Muscle layer of duodenum (tissue), 2 donors: ENCODE results near the gene KLHL13.
"Not testable (repeated sequence)": the region's sequence is repeated elsewhere in the genome, so short reads cannot be mapped to it uniquely, and the experiment has no call there.

Experiments
- H3K27ac ChIP-seq: one replicate; pipeline ENCODE4 v1.7.0; 2013; ENCODE audit warnings: mild to moderate bottlenecking, low read length
- H3K27me3 ChIP-seq: one replicate; pipeline ENCODE4 v1.7.0; 2013; ENCODE audit warnings: low read depth, mild to moderate bottlenecking, control low read depth, low read length
- H3K36me3 ChIP-seq, 2 donors: one replicate each; pipeline ENCODE4 v1.7.0; 2013; ENCODE audit warnings: low read length in 2 of 2, control low read depth in 1 of 2, mild to moderate bottlenecking in 1 of 2; ENCODE audit not compliant: insufficient read depth in 2 of 2, control insufficient read depth in 1 of 2
- H3K4me1 ChIP-seq, 2 donors: one replicate each; pipeline ENCODE4 v1.7.0; 2013; ENCODE audit warnings: low read length in 2 of 2, mild to moderate bottlenecking in 2 of 2, control low read depth in 1 of 2, moderate library complexity in 1 of 2; ENCODE audit not compliant: insufficient read depth in 2 of 2, control insufficient read depth in 1 of 2
- H3K4me3 ChIP-seq, 2 donors: one replicate each; pipeline ENCODE4 v1.7.0; 2013; ENCODE audit warnings: low read length in 2 of 2, low read depth in 1 of 2, mild to moderate bottlenecking in 1 of 2
- H3K9me3 ChIP-seq, 2 donors: one replicate each; pipeline ENCODE4 v1.7.0; 2013; ENCODE audit warnings: low read length in 2 of 2, control low read depth in 1 of 2, mild to moderate bottlenecking in 1 of 2; ENCODE audit not compliant: control insufficient read depth in 1 of 2
- donor health status: healthy.

Gene KLHL13

GRCh38 chrX:117957128-117957527 lies 159.5 kb downstream of the KLHL13 start:
- no peaks in the 10 kb centered on the region for H3K36me3 ChIP-seq
- H3K27me3 ChIP-seq = no peaks in the 10 kb centered on the region
- H3K9me3 ChIP-seq = no peaks in the 10 kb centered on the region
- H3K4me3 ChIP-seq = no peak overlapping the region
- H3K27ac ChIP-seq = no peak overlapping the region
- no peaks in the 10 kb centered on the region for H3K4me1 ChIP-seq

GRCh38 chrX:117939296-117939695 lies 177.3 kb downstream of the KLHL13 start:
- not testable (repeated sequence) for H3K27me3 ChIP-seq, H3K4me1 ChIP-seq, H3K4me3 ChIP-seq

GRCh38 chrX:117936118-117936517 lies 180.5 kb downstream of the KLHL13 start:
- H3K27me3 ChIP-seq = no peaks in the 10 kb centered on the region
- H3K9me3 ChIP-seq = no peaks in the 10 kb centered on the region
- H3K27ac ChIP-seq = no peak overlapping the region
- H3K4me3 ChIP-seq = no peak overlapping the region
- H3K36me3 ChIP-seq = no peaks in the 10 kb centered on the region
- H3K4me1 ChIP-seq = no peaks in the 10 kb centered on the region

More at GRCh38 chrX:117939296-117939695, 177.3 kb downstream of the KLHL13 start:
- H3K36me3 ChIP-seq, H3K27ac ChIP-seq, H3K9me3 ChIP-seq: not testable (repeated sequence)

GRCh38 chrX:117930116-117930515 lies 186.5 kb downstream of the KLHL13 start:
- H3K4me3 ChIP-seq, H3K9me3 ChIP-seq, H3K27ac ChIP-seq, H3K4me1 ChIP-seq, H3K27me3 ChIP-seq, H3K36me3 ChIP-seq: not testable (repeated sequence)

- no peak overlapping the region for H3K27ac ChIP-seq
- H3K9me3 ChIP-seq = no peaks in the 10 kb centered on the region
- no peaks in the 10 kb centered on the region for H3K4me1 ChIP-seq
- H3K27me3 ChIP-seq = no peaks in the 10 kb centered on the region
- H3K36me3 ChIP-seq = no peaks in the 10 kb centered on the region
- no peak overlapping the region for H3K4me3 ChIP-seq
Observed at GRCh38 chrX:117919755-117920154, 196.9 kb downstream of the KLHL13 start.

GRCh38 chrX:117910216-117910615 lies 206.4 kb downstream of the KLHL13 start:
- no peaks in the 10 kb centered on the region for H3K36me3 ChIP-seq
- no peak overlapping the region for H3K27ac ChIP-seq
- no peak overlapping the region for H3K4me3 ChIP-seq
- H3K9me3 ChIP-seq = no peaks in the 10 kb centered on the region
- H3K4me1 ChIP-seq = no peaks in the 10 kb centered on the region
- H3K27me3 ChIP-seq = no peaks in the 10 kb centered on the region

GRCh38 chrX:117898226-117898625 lies 218.4 kb downstream of the KLHL13 start:
- H3K27me3 ChIP-seq = no peaks in the 10 kb centered on the region
- no peaks in the 10 kb centered on the region for H3K9me3 ChIP-seq
- H3K4me3 ChIP-seq = no peak overlapping the region
- no peak overlapping the region for H3K27ac ChIP-seq
- no peaks in the 10 kb centered on the region for H3K4me1 ChIP-seq
- peaks cover 0 to 5% of the 10 kb centered on the region in 2 donors for H3K36me3 ChIP-seq

GRCh38 chrX:117895418-117895817 lies 221.2 kb downstream of the KLHL13 start:
- Histone ChIP-seq H3K4me3 (no peak overlapping the region), H3K9me3 (no peaks in the 10 kb centered on the region), H3K27me3 (no peaks in the 10 kb centered on the region), H3K4me1 (no peaks in the 10 kb centered on the region), H3K36me3 (peaks cover 0 to 2% of the 10 kb centered on the region in 2 donors), H3K27ac (no peak overlapping the region)

- H3K4me1 ChIP-seq = no peaks in the 10 kb centered on the region
- H3K4me3 ChIP-seq = no peak overlapping the region
- H3K27ac ChIP-seq = no peak overlapping the region
- no peaks in the 10 kb centered on the region for H3K36me3 ChIP-seq
- H3K27me3 ChIP-seq = no peaks in the 10 kb centered on the region
- H3K9me3 ChIP-seq = no peaks in the 10 kb centered on the region
Observed at GRCh38 chrX:117892469-117892868, 224.1 kb downstream of the KLHL13 start.

GRCh38 chrX:117871796-117872195 lies 244.8 kb downstream of the KLHL13 start:
- Histone ChIP-seq H3K27me3 (no peaks in the 10 kb centered on the region), H3K36me3 (no peaks in the 10 kb centered on the region), H3K27ac (no peak overlapping the region), H3K4me3 (no peak overlapping the region), H3K4me1 (no peaks in the 10 kb centered on the region), H3K9me3 (peaks cover 0 to 3% of the 10 kb centered on the region in 2 donors)

GRCh38 chrX:117860517-117860916 lies 256.1 kb downstream of the KLHL13 start:
- Histone ChIP-seq H3K4me3 (no peak overlapping the region), H3K4me1 (no peaks in the 10 kb centered on the region), H3K27me3 (no peaks in the 10 kb centered on the region), H3K9me3 (no peaks in the 10 kb centered on the region), H3K27ac (no peak overlapping the region), H3K36me3 (no peaks in the 10 kb centered on the region)

- Histone ChIP-seq H3K27me3 (no peaks in the 10 kb centered on the region), H3K36me3 (no peaks in the 10 kb centered on the region), H3K4me1 (no peaks in the 10 kb centered on the region), H3K27ac (no peak overlapping the region), H3K9me3 (no peaks in the 10 kb centered on the region), H3K4me3 (no peak overlapping the region)
Observed at GRCh38 chrX:117854806-117855205, 261.8 kb downstream of the KLHL13 start.
